Upper lobe of right lung (tissue), 1 donor: ENCODE results near the gene C10orf53. TPM values are rescaled to one million over a fixed set of nuclear protein-coding genes. Genes with fewer than 3 reads are reported as not detected.

Source experiments
- ATAC-seq: fragments of 200-7000 bp; cut with Tn5 transposase; one replicate; pipeline ENCODE4 v1.9.1; 2020; ENCODE audit warnings: mild to moderate bottlenecking, moderate library complexity
- DNase-seq: peaks from one replicate; pipeline ENCODE4 v3.0.0-alpha.2; 2020
- H3K27ac ChIP-seq: fragments of 200-600 bp; one replicate; pipeline ENCODE4 v1.8.0; 2022
- H3K27me3 ChIP-seq: fragments of 200-600 bp; one replicate; pipeline ENCODE4 v1.8.0; 2022; ENCODE audit warnings: mild to moderate bottlenecking
- H3K36me3 ChIP-seq: fragments of 200-600 bp; one replicate; pipeline ENCODE4 v1.8.0; 2022
- H3K4me1 ChIP-seq: fragments of 200-600 bp; one replicate; pipeline ENCODE4 v1.8.0; 2022
- H3K4me3 ChIP-seq: fragments of 200-600 bp; one replicate; pipeline ENCODE4 v1.8.0; 2022; ENCODE audit warnings: mild to moderate bottlenecking
- H3K9me3 ChIP-seq: fragments of 200-600 bp; one replicate; pipeline ENCODE4 v1.8.0; 2022
- CTCF ChIP-seq: fragments of 200-600 bp; IDR thresholded peaks from one replicate; pipeline ENCODE4 v1.8.0; 2022; ENCODE audit warnings: antibody characterized with exemption
- intact Hi-C: fragments of 100-400 bp; cut with DNase I; formaldehyde crosslinking; loops from one replicate; pipeline ENCODE4 v1.11.0; 2022
- total RNA-seq: library from RNA; stranded (reverse); fragmentation: NEBNext Ultra II Directional; extraction: Animal tissue kit (Norgen Biotek cat#: 25700); gene quantifications from one replicate; pipeline ENCODE4 v1.2.1, GENCODE V29; 2021
- donor health status: DM: no; HTN: yes; CAD: no; lungs with severe emphysema.

Gene C10orf53
- total RNA-seq, 1 donor from 2014 or later = not detected

GRCh38 chr10:49733866-49734265 lies 54.4 kb downstream of the C10orf53 start:
- H3K36me3 ChIP-seq = no peaks in the 10 kb centered on the region
- no peaks in the 10 kb centered on the region for H3K27me3 ChIP-seq
- no peak for DNase-seq
- H3K9me3 ChIP-seq = no peaks in the 10 kb centered on the region
- intact Hi-C loops = no loop called here
- no peak for TF ChIP-seq CTCF
- no peaks in the 10 kb centered on the region for H3K4me1 ChIP-seq
- H3K27ac ChIP-seq = no peak overlapping the region
- no peak for ATAC-seq
- H3K4me3 ChIP-seq = no peak overlapping the region

DNA sequence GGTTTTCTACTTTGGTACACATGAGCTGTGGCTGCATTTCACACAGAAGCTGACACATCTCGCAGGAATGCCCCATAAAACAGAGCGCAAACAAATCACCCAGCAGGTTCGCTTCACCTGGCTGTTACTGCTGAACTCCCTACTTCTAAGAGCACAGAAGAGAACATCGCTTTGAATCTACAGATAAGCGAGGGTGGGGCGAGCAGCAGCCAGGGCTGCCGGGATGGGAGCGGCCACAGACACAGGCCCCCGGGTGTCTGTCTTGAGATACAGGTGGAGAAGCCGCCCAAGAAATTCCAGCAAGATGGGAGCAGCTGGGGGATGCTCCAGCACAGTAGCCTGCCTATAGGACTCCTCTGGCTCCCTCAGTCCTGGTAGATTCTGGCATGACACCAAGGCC lies 55.2 kb downstream of the C10orf53 start:
- Histone ChIP-seq H3K9me3 (no peaks in the 10 kb centered on the region), H3K27me3 (no peaks in the 10 kb centered on the region), H3K4me3 (no peak overlapping the region), H3K4me1 (no peaks in the 10 kb centered on the region), H3K36me3 (no peaks in the 10 kb centered on the region), H3K27ac (no peak overlapping the region)
- intact Hi-C loops = no loop called here
- TF ChIP-seq CTCF = no peak
- ATAC-seq = no peak
- no peak for DNase-seq

- no peak for TF ChIP-seq CTCF
- ATAC-seq (no peak), DNase-seq (no peak)
- H3K4me3 ChIP-seq = no peak overlapping the region
- H3K27me3 ChIP-seq = no peaks in the 10 kb centered on the region
- intact Hi-C loops = no loop called here
- no peaks in the 10 kb centered on the region for H3K9me3 ChIP-seq
- H3K4me1 ChIP-seq = no peaks in the 10 kb centered on the region
- no peaks in the 10 kb centered on the region for H3K36me3 ChIP-seq
- H3K27ac ChIP-seq = no peak overlapping the region
Observed at GRCh38 chr10:49735161-49735560, 55.7 kb downstream of the C10orf53 start.

GRCh38 chr10:49735848-49736563 lies 56.6 kb downstream of the C10orf53 start:
- Histone ChIP-seq H3K27me3 (no peaks in the 10 kb centered on the region), H3K27ac (no peak overlapping the region), H3K36me3 (no peaks in the 10 kb centered on the region), H3K4me3 (no peak overlapping the region), H3K9me3 (no peaks in the 10 kb centered on the region), H3K4me1 (no peaks in the 10 kb centered on the region)
- intact Hi-C loops = no loop called here
- no peak for TF ChIP-seq CTCF
- ATAC-seq (no peak), DNase-seq (no peak)

DNA sequence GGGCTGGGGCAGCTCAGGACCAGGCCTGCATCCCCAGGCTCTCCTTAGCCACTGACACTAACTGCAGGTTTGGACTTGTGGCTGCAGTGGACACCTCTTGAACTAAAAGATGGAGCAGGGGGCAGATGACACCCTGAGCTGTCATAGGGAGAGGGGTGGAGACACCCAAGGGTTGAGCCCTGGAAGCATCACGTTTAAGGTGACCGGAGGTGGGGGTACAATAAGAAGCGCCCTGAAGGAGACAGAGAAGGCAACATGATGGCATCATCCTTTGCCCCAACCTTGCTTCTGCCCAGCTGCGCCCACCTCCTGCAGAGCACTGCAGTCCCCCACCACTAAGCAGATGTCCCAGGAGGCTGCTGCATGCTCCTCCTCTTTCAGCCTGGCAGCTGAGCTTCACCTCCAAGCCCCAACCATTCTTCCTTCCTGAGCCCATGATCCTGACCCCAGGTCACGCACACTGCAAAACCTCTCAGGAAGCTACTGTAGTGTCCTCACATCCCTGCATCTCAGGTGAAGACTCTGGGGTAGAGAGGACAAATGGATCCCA lies 57.2 kb downstream of the C10orf53 start:
- intact Hi-C loops = no loop called here
- Histone ChIP-seq H3K4me1 (no peaks in the 10 kb centered on the region), H3K36me3 (no peaks in the 10 kb centered on the region), H3K27ac (no peak overlapping the region), H3K27me3 (no peaks in the 10 kb centered on the region), H3K9me3 (no peaks in the 10 kb centered on the region), H3K4me3 (no peak overlapping the region)
- no peak for DNase-seq
- TF ChIP-seq CTCF = no peak
- no peak for ATAC-seq
